Measurements from ENCODE around the gene SIPA1L3.

SIPA1L3 gene

GRCh38 chr19:38143847-38144246 is 236.8 kb downstream of the SIPA1L3 start:
- H3K4me3 ChIP-seq (ENCODE audit: low read length), result no peak overlapping the region
- peaks cover 22% of the 10 kb centered on the region; the same call in 1 of the 2 replicates for H3K36me3 ChIP-seq (ENCODE audit: insufficient read depth, low read depth, low read length)
- H3K4me1 ChIP-seq (ENCODE audit: insufficient read depth, low read length), result no peaks in the 10 kb centered on the region
- no peaks in the 10 kb centered on the region for H3K27me3 ChIP-seq (ENCODE audit: insufficient read depth, low read length)
- no peak overlapping the region for H3K27ac ChIP-seq (ENCODE audit: low read length)
- no peak overlapping the region for H3K9ac ChIP-seq (ENCODE audit: low read depth, low read length)
- H3K9me3 ChIP-seq (ENCODE audit: insufficient read depth, low read depth, low read length), result no peaks in the 10 kb centered on the region

GRCh38 chr19:38144667-38145066 is 237.7 kb downstream of the SIPA1L3 start:
- Histone ChIP-seq H3K27me3 (ENCODE audit: insufficient read depth, low read length) (no peaks in the 10 kb centered on the region), H3K4me1 (ENCODE audit: insufficient read depth, low read length) (no peaks in the 10 kb centered on the region), H3K9me3 (ENCODE audit: insufficient read depth, low read depth, low read length) (no peaks in the 10 kb centered on the region), H3K9ac (ENCODE audit: low read depth, low read length) (no peak overlapping the region), H3K36me3 (ENCODE audit: insufficient read depth, low read depth, low read length) (peaks cover 22% of the 10 kb centered on the region; the same call in 1 of the 2 replicates), H3K27ac (ENCODE audit: low read length) (no peak overlapping the region), H3K4me3 (ENCODE audit: low read length) (no peak overlapping the region)

- Histone ChIP-seq H3K9ac (ENCODE audit: low read depth, low read length) (no peak overlapping the region), H3K36me3 (ENCODE audit: insufficient read depth, low read depth, low read length) (peaks cover 22% of the 10 kb centered on the region; the same call in 1 of the 2 replicates), H3K27ac (ENCODE audit: low read length) (no peak overlapping the region), H3K4me3 (ENCODE audit: low read length) (no peak overlapping the region), H3K4me1 (ENCODE audit: insufficient read depth, low read length) (no peaks in the 10 kb centered on the region), H3K9me3 (ENCODE audit: insufficient read depth, low read depth, low read length) (no peaks in the 10 kb centered on the region), H3K27me3 (ENCODE audit: insufficient read depth, low read length) (no peaks in the 10 kb centered on the region)
These were observed 238.6 kb downstream of the SIPA1L3 start for GRCh38 chr19:38145623-38146022.

- no peak overlapping the region for H3K9ac ChIP-seq (ENCODE audit: low read depth, low read length)
- no peak overlapping the region for H3K27ac ChIP-seq (ENCODE audit: low read length)
- no peak overlapping the region for H3K4me3 ChIP-seq (ENCODE audit: low read length)
- H3K27me3 ChIP-seq (ENCODE audit: insufficient read depth, low read length), result no peaks in the 10 kb centered on the region
- no peaks in the 10 kb centered on the region for H3K4me1 ChIP-seq (ENCODE audit: insufficient read depth, low read length)
- H3K9me3 ChIP-seq (ENCODE audit: insufficient read depth, low read depth, low read length), result no peaks in the 10 kb centered on the region
- peaks cover 34% of the 10 kb centered on the region for H3K36me3 ChIP-seq (ENCODE audit: insufficient read depth, low read depth, low read length)
These were observed 241.3 kb downstream of the SIPA1L3 start for GRCh38 chr19:38148337-38148736.

DNA sequence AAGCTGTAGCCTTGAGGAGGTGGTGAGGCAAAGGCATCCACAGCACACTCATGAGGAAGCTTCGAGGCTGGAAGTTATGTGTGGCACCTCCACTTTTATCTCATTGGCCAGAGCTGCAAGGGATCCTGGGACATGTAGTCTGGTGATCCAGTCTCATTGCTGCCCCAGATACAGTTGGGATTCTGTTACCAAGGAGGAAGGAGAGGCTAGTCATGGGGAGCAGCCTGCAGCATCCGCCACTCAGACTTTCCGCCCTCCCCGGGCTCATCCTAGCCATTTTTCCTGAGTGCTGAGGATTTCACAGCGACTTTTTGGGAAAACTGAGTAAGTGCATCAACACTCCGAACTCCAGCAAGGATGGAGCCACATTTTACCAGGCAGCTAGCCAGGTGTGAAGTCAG is 242.7 kb downstream of the SIPA1L3 start:
- no peaks in the 10 kb centered on the region for H3K9me3 ChIP-seq (ENCODE audit: insufficient read depth, low read depth, low read length)
- H3K27me3 ChIP-seq (ENCODE audit: insufficient read depth, low read length), result no peaks in the 10 kb centered on the region
- no peaks in the 10 kb centered on the region for H3K4me1 ChIP-seq (ENCODE audit: insufficient read depth, low read length)
- no peak overlapping the region for H3K9ac ChIP-seq (ENCODE audit: low read depth, low read length)
- H3K36me3 ChIP-seq (ENCODE audit: insufficient read depth, low read depth, low read length), result peaks cover 25% of the 10 kb centered on the region
- H3K4me3 ChIP-seq (ENCODE audit: low read length), result no peak overlapping the region
- H3K27ac ChIP-seq (ENCODE audit: low read length), result no peak overlapping the region

DNA sequence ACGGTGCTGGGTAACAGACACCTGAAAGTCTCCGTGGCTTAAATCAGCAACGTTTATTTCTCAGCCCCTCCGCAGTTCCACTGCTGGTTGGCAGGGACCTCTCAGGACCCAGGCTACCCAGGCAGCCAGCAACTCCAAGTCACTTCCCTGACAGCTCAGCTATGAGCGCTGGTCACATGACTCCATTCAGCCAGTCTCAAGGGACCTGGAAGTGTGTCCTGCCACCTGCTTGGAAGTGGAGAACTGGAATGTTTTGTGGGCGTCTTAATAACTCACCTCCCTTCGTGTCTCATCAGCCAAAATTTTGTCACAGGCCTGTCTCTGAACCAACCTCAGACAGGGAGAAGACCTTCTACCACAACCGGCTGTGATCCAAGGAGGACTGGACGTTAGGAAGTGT is 244.2 kb downstream of the SIPA1L3 start:
- Histone ChIP-seq H3K4me3 (ENCODE audit: low read length) (no peak overlapping the region), H3K9me3 (ENCODE audit: insufficient read depth, low read depth, low read length) (no peaks in the 10 kb centered on the region), H3K27ac (ENCODE audit: low read length) (no peak overlapping the region), H3K4me1 (ENCODE audit: insufficient read depth, low read length) (no peaks in the 10 kb centered on the region), H3K27me3 (ENCODE audit: insufficient read depth, low read length) (no peaks in the 10 kb centered on the region), H3K9ac (ENCODE audit: low read depth, low read length) (no peak overlapping the region), H3K36me3 (ENCODE audit: insufficient read depth, low read depth, low read length) (peaks cover 20% of the 10 kb centered on the region)

DNA sequence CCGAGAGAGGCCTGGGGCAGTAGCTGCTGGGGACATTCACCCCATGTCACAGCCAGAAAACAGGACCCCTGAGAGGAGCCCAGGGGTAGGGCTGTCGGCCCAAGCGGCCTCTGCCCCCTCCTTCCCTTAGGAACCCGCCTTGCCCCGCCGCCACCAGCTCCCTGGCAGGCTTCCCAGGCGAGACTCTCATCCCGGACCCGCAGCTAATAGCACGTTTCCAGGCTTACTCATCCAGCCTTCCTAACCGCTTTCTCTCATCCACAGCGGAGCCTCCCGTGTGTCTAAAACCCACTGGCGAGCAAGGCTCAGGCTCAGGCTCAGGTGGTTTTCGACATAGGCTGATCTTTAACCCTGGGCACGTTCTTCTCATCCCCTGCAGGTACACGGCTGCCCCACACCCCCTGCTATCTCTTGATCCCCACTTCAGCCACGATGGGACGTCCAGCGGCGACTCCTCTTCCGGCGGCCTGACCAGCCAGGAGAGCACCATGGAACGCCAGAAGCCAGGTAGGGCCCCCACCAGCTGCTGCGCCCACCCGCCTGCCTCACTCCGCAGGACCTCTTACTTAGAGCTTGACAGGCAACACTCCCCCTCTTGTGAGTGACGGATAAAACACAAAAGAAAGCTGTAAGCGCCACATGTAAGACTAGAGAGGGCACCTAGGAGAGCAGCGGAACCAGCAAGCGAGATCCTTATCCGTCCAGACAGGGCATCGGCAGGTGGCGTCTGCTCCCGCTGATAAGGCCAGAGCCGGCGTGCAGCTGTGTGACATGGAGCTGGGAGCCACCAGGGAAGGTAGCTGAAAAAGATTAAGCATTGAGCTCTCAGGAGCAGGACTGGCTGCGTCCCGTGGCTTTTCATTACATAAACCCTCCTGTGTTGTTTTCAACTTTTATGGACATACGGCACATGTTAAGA is 245.7 kb downstream of the SIPA1L3 start:
- H3K4me1 ChIP-seq (ENCODE audit: insufficient read depth, low read length), result no peaks in the 10 kb centered on the region
- H3K27me3 ChIP-seq (ENCODE audit: insufficient read depth, low read length), result no peaks in the 10 kb centered on the region
- H3K4me3 ChIP-seq (ENCODE audit: low read length), result no peak overlapping the region
- peaks cover 20% of the 10 kb centered on the region for H3K36me3 ChIP-seq (ENCODE audit: insufficient read depth, low read depth, low read length)
- H3K27ac ChIP-seq (ENCODE audit: low read length), result no peak overlapping the region
- H3K9me3 ChIP-seq (ENCODE audit: insufficient read depth, low read depth, low read length), result no peaks in the 10 kb centered on the region
- H3K9ac ChIP-seq (ENCODE audit: low read depth, low read length), result no peak overlapping the region

GRCh38 chr19:38155453-38155852 is 248.4 kb downstream of the SIPA1L3 start:
- no peaks in the 10 kb centered on the region for H3K27me3 ChIP-seq (ENCODE audit: insufficient read depth, low read length)
- peaks cover 23% of the 10 kb centered on the region for H3K36me3 ChIP-seq (ENCODE audit: insufficient read depth, low read depth, low read length)
- no peaks in the 10 kb centered on the region for H3K9me3 ChIP-seq (ENCODE audit: insufficient read depth, low read depth, low read length)
- no peak overlapping the region for H3K9ac ChIP-seq (ENCODE audit: low read depth, low read length)
- H3K27ac ChIP-seq (ENCODE audit: low read length), result no peak overlapping the region
- H3K4me1 ChIP-seq (ENCODE audit: insufficient read depth, low read length), result no peaks in the 10 kb centered on the region
- H3K4me3 ChIP-seq (ENCODE audit: low read length), result no peak overlapping the region

DNA sequence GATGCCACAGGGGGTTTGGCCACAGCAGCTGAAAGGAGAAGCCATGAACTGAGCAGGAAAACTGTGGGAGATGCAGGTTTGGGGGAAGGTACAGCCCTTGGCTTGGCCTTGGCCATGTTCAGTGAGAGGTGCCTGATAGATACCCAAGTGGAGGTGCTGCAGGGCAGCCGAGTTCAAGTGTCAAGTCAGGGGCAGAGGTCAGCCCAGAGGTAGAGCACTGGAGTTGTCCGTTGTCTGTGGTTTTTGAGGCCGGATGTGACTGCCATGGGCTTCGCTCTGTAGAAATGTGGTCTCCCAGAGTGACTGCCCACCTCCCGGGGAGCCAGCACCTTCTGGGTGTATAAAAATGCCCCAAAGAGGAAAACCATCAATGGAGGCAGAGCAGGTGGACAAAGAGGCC is 251.7 kb downstream of the SIPA1L3 start:
- H3K9ac ChIP-seq (ENCODE audit: low read depth, low read length), result no peak overlapping the region
- no peak overlapping the region for H3K27ac ChIP-seq (ENCODE audit: low read length)
- H3K27me3 ChIP-seq (ENCODE audit: insufficient read depth, low read length), result no peaks in the 10 kb centered on the region
- peaks cover 7% of the 10 kb centered on the region; the same call in 1 of the 2 replicates for H3K9me3 ChIP-seq (ENCODE audit: insufficient read depth, low read depth, low read length)
- no peak overlapping the region for H3K4me3 ChIP-seq (ENCODE audit: low read length)
- H3K4me1 ChIP-seq (ENCODE audit: insufficient read depth, low read length), result no peaks in the 10 kb centered on the region
- peaks cover 15% of the 10 kb centered on the region for H3K36me3 ChIP-seq (ENCODE audit: insufficient read depth, low read depth, low read length)

DNA sequence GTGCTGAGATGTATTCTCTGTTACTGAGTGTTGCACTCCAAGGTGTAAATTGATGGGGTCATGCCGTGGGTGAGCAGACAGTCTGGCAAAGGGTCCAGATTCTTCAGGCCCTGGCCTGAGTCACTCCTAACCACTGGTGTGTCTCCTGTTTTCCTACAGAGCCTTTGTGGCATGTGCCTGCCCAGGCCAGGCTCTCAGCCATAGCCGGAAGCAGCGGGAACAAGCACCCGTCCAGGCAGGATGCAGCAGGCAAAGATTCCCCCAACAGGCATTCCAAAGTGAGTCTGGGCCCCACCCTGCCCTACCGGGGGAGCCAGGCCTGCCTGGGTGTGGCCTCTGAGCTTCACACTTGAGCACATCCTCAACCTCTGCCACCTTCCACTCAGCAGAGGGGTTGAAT is 255.1 kb downstream of the SIPA1L3 start:
- Histone ChIP-seq H3K27ac (ENCODE audit: low read length) (no peak overlapping the region), H3K9me3 (ENCODE audit: insufficient read depth, low read depth, low read length) (peaks cover 7% of the 10 kb centered on the region; the same call in 1 of the 2 replicates), H3K4me1 (ENCODE audit: insufficient read depth, low read length) (no peaks in the 10 kb centered on the region), H3K9ac (ENCODE audit: low read depth, low read length) (no peak overlapping the region), H3K36me3 (ENCODE audit: insufficient read depth, low read depth, low read length) (peaks cover 30% of the 10 kb centered on the region), H3K27me3 (ENCODE audit: insufficient read depth, low read length) (no peaks in the 10 kb centered on the region), H3K4me3 (ENCODE audit: low read length) (no peak overlapping the region)

- H3K27ac ChIP-seq (ENCODE audit: low read length), result no peak overlapping the region
- H3K27me3 ChIP-seq (ENCODE audit: insufficient read depth, low read length), result no peaks in the 10 kb centered on the region
- H3K9me3 ChIP-seq (ENCODE audit: insufficient read depth, low read depth, low read length), result peaks cover 7% of the 10 kb centered on the region; the same call in 1 of the 2 replicates
- peaks cover 33% of the 10 kb centered on the region for H3K36me3 ChIP-seq (ENCODE audit: insufficient read depth, low read depth, low read length)
- no peak overlapping the region for H3K9ac ChIP-seq (ENCODE audit: low read depth, low read length)
- no peaks in the 10 kb centered on the region for H3K4me1 ChIP-seq (ENCODE audit: insufficient read depth, low read length)
- H3K4me3 ChIP-seq (ENCODE audit: low read length), result no peak overlapping the region
These were observed 255.6 kb downstream of the SIPA1L3 start for GRCh38 chr19:38162632-38163031.

Measured in iPS-20b (cell line).